ENCODE data around the gene HES1.

The HES1 gene

GRCh38 chr3:194103505-194103904 lies 32.4 kb upstream of the HES1 start:
- DNase-seq, result no peak

- DNase-seq, result no peak
These were observed 31.8 kb upstream of the HES1 start for GRCh38 chr3:194103983-194104751.

DNA sequence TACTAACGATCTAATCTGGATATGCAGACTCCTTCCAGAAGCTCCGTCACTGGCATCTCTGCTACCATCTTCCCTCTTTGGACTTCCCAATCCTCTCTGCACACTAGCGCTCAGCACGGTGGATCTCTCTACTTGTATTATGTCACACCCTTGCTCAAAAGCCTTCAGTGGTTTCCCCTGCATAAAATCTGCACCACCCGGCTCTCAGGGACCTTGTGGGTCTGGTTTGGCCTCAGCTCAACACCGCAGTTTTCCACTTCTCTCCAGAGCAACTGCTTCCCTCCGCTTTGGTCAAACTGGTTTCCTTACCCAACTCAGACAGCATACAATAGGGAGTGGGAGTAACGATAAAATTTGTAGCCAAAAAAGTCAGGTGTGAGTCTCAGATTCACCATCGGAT lies 30.7 kb upstream of the HES1 start:
- DNase-seq, result no peak

GRCh38 chr3:194107107-194107506 lies 28.8 kb upstream of the HES1 start:
- DNase-seq, result no peak

GRCh38 chr3:194109192-194109863 lies 26.6 kb upstream of the HES1 start:
- DNase-seq, result no peak

DNA sequence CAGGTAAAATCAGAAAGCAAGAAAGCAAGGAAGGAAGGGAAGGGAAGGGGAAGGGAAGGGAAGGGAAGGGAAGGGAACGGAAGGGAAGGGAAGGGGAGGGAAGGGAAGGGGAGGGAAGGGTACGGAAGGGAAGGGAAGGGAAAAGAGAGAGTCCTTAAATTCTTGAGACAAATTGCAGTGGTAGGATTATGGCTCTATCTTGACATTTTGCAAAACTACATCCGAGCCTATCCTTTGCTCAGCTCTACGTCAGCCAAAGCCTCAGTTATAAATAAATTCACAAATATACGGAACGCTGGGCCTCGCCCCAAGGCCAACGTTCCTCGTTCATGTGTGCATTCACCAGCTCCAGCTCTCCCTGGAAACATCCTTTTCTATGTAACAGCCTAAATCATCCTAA lies 25.5 kb upstream of the HES1 start:
- no peak for DNase-seq

DNA sequence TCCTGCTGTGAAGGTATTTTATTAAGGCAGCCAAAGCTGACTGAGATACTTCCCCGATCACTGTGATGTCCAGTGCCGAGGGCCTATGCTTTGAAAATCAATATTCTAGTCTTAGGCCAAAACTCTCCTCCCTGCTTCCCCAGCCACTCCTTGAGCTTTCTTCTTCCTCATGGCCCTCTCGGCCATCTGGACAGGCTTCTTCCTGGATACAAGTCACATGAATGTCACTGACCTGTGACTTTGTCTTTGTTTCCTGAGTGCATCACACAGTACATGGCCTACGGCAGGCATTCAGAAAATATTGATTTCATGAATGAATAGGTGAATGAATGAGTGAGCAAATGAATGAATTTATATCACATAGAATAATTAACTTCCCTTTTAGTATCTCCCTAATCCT lies 24.6 kb upstream of the HES1 start:
- DNase-seq, result no peak

- no peak for DNase-seq
These were observed 23.5 kb upstream of the HES1 start for GRCh38 chr3:194112120-194113106.

DNA sequence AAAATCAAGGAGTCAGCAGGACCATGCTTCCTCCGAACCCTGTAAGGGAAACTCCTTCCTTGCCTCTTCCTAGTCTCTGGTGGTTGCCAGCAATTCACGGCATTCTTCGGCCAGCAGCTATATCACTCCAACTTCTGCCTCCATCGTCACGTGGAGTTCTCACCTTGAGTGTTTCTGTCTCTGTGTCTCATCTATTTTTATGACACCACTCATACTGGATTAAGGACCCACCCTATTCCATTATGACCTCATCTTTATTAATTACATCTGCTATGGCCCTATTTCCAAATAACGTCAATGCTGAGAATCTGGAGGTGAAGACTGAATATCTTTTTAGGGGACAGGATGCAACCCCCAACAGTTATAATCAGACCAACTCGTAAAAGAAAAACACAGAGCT lies 21.8 kb upstream of the HES1 start:
- DNase-seq, result no peak

DNA sequence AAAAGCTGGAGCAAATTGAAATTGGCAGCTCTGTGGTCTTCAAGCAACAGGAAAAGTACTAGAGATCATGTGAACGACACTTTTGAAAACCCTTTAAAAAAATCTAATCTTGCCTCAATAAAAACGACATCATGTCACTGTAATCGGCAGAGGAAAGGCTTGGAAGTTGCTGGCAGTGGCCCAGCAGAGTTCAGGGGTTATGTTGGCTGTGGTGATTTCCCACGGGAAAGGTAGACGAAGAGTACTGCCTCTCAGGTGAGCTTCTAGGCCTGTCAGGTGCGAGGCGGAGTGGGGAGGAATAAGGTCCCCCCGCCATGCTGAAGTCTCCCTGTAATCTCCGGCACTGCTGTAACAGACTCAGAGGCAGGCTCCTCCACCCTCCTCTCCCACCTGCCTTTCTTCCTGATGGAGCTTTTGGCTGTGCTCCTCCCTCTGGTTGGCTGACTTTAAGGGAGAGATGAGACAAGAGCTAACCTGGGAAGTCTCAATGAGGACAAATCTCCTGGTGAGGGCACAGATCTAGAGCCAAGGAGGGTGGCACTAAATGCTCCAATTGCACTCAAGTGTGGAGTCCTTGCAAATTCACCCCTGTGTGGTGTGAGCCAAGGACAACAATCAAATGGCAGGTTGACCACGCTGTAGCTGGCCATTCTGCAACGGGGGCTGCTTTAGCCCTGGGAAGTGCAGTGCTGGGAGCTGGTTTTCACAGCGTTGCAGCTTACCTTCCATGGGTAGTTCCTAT lies 18.7 kb upstream of the HES1 start:
- DNase-seq, result no peak

DNA sequence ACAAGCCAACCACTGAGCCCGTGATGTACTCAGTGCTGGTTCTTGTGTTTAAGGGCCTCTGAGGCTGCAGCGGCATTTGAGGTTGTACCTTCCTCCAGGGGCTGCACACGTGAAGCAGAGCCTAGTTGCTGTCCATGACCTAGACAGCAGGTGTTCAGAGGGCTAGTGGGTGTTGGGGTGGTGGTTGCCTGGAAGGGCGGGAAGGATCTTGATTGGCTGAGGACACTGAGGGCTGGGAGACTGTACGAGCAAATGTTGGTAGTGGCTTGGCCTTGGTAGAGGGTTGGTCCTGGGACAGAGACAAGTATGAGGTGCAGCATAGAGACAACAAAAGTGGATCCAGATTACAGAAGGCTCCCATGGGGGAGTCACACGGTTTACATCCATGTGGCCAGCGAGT lies 17.0 kb upstream of the HES1 start:
- DNase-seq, result no peak

- no peak for DNase-seq
These were observed 15.9 kb upstream of the HES1 start for GRCh38 chr3:194119831-194120590.

- DNase-seq, result peak; percentile 28
These were observed 14.9 kb upstream of the HES1 start for GRCh38 chr3:194120789-194121770.

GRCh38 chr3:194121891-194122631 lies 13.9 kb upstream of the HES1 start:
- DNase-seq, result no peak

- no peak for DNase-seq
These were observed 12.2 kb upstream of the HES1 start for GRCh38 chr3:194123726-194124125.

- no peak for DNase-seq
These were observed 11.8 kb upstream of the HES1 start for GRCh38 chr3:194124193-194124592.

- no peak for DNase-seq
These were observed 10.5 kb upstream of the HES1 start for GRCh38 chr3:194125442-194125841.

DNA sequence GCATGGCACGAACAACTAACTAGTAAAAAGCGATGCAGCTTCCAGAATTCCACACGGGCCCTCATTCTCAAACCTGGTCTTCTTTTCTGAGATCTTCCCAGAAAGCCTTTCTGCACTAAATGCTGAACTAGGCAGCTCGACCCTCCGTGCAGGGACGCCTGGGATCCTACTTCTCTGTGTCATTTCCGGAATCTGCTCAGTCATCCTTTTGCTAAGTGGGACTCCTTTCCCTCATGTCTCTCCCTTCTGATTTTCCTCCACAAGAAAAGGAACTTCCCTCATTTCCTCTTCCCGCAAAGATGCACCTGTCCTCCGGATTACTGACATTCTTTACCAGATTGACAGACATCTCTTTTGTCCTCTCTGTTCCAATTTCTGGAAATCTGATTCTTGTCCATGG lies 9.2 kb upstream of the HES1 start:
- no peak for DNase-seq

DNA sequence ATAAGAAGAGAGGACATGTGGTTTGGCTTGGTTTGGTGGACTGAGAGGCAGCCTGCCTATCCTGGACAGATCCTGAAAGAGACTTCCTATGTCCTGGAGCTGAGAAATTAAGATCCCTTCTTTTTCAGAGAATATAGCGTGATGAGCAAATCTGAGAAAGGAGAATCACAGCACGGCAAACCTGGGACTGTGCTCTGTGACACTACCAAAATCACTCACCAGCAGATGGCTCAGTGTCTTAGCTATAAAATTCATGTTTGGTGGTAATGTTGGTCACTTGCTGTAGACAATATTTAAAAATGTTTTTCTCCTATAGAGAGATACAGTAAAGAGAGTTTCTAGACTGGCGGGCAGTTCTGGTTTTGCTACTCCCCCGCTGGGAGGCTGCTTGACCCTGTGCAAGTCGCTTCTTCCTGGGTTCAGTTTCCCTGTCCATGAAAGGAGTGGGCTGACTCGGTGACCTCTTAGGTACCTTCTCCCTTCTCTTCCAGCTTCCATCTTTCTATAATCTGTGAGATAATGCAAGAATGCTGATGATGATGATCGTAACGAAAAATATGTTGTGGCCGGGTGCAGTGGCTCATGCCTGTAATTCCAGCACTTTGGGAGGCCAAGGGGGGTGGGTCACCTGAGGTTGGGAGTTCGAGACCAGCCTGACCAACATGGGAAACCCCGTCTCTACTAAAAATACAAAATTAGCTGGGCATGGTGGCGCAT lies 7.6 kb upstream of the HES1 start:
- DNase-seq, result no peak
